ENCODE measurements around the gene RPS6KA2.
A peak's percentile ranks its signal among the peaks of the same experiment; 100 is the strongest.

The RPS6KA2 gene

GRCh38 chr6:166613027-166613426 lies 14.0 kb downstream of the RPS6KA2 start:
- DNase-seq: no peak

GRCh38 chr6:166612471-166612881 lies 14.6 kb downstream of the RPS6KA2 start:
- DNase-seq: no peak

- no peak for DNase-seq
Measured at GRCh38 chr6:166611631-166612030, 15.4 kb downstream of the RPS6KA2 start.

- no peak for DNase-seq
Measured at GRCh38 chr6:166610069-166610468, 17.0 kb downstream of the RPS6KA2 start.

- no peak for DNase-seq
Measured at GRCh38 chr6:166608774-166609173, 18.3 kb downstream of the RPS6KA2 start.

GRCh38 chr6:166605752-166606151 lies 21.3 kb downstream of the RPS6KA2 start:
- DNase-seq: no peak

GRCh38 chr6:166604911-166605310 lies 22.1 kb downstream of the RPS6KA2 start:
- DNase-seq: no peak

- no peak for DNase-seq
Measured at GRCh38 chr6:166604328-166604727, 22.7 kb downstream of the RPS6KA2 start.

GRCh38 chr6:166603043-166603690 lies 23.9 kb downstream of the RPS6KA2 start:
- DNase-seq: no peak

- DNase-seq: no peak
Measured at GRCh38 chr6:166601956-166602355, 25.1 kb downstream of the RPS6KA2 start.

GRCh38 chr6:166600931-166601330 lies 26.1 kb downstream of the RPS6KA2 start:
- no peak for DNase-seq

- DNase-seq: no peak
Measured at GRCh38 chr6:166599205-166599604, 27.8 kb downstream of the RPS6KA2 start.

- peak; percentile 67 for DNase-seq
Measured at GRCh38 chr6:166598441-166599138, 28.5 kb downstream of the RPS6KA2 start.

GRCh38 chr6:166597711-166598440 lies 29.2 kb downstream of the RPS6KA2 start:
- DNase-seq: no peak

GRCh38 chr6:166596776-166597507 lies 30.1 kb downstream of the RPS6KA2 start:
- no peak for DNase-seq

GRCh38 chr6:166595949-166596348 lies 31.1 kb downstream of the RPS6KA2 start:
- DNase-seq: no peak

GRCh38 chr6:166595061-166595780 lies 31.8 kb downstream of the RPS6KA2 start:
- peak; percentile 91 for DNase-seq

GRCh38 chr6:166592821-166593220 lies 34.2 kb downstream of the RPS6KA2 start:
- no peak for DNase-seq

GRCh38 chr6:166591961-166592520 lies 35.0 kb downstream of the RPS6KA2 start:
- no peak for DNase-seq

GRCh38 chr6:166591026-166591425 lies 36.0 kb downstream of the RPS6KA2 start:
- no peak for DNase-seq

GRCh38 chr6:166589786-166590574 lies 37.1 kb downstream of the RPS6KA2 start:
- no peak for DNase-seq

Data from kidney glomerular epithelial cell (primary cell).